Measurements from ENCODE around the gene NDUFV3. TPM values are rescaled to one million over a fixed set of nuclear protein-coding genes. Genes with fewer than 3 reads are reported as not detected.

The NDUFV3 gene
- total RNA-seq, 1 donor from 2014 or later = 56.6 TPM

DNA sequence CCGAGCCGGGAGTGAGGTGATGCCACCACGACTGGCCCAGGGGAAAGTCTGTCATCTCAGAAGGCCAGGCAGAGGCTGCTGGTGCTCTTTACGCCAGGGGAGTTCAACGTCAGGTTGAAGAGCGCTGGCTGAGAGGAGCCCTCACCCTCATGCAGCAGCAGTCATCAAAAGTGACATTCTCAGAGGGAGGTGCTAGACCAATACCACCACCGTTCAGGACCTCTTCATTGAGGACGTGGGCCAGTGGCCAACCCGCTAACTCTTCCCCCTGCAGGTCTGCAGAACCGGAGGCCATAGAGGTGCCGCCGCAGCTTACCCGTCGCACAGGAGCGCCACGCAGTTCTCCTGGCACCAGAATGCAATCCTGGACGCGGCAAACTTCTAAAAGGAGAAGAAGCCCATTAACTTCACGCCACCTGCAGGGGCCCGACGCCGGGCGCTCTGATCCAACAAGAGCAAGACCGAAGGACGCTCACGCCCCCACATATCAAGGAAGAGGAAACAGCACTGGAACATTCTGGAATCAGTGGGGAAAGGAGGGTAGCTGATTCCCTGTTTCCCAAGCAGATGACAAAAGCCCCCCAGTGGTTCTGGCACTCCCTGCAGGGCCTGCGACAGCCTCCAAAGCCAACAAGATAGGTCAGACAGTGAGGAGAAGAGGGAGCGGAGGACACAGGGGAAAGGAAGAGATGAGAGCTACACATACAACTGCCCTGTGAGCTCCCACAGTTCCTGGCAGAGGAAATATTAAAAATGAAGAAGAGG, 38.7 kb upstream of the NDUFV3 start:
- no peak for DNase-seq
- intact Hi-C loops (cut with DNase I) = no loop called here
- ATAC-seq (ENCODE audit: poor library complexity) = no peak

DNA sequence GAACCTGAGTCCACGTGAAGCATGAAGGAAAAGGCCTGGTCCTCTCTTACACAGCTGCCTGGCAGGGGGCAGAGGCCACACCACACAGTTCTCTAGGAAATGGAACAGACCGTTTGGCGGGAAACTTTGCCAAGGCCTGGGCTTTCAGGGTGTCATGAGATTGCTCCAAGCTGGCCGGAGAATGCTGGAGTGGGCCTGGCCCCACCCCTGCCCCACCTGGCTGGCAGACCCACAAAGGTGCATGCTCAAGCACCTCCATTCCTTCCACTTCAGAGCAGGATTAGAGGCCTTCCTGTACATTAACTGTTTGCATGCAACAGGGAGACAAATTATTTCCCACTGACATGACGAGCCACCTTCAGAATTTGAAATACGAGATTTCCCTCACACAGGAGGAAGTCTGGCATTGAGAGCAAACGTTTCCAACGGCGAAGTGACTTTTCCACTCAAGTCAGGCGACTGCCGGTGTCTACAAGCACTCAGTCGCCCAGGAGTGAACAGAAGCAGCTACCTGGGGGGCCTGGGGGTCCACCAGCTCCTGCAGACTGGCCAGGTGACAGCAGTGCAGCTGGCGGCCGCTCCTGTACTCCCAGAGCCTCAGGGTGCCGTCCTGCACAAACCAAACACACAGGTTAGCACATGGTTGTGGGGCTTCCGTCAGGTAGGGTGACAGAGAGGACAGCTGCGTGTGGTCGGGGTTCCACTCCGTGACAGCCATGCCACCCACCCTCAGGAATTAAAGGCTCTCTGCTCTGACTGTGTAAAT, 37.8 kb upstream of the NDUFV3 start:
- intact Hi-C loops (cut with DNase I) = no loop called here
- no peak for ATAC-seq (ENCODE audit: poor library complexity)
- no peak for DNase-seq

DNA sequence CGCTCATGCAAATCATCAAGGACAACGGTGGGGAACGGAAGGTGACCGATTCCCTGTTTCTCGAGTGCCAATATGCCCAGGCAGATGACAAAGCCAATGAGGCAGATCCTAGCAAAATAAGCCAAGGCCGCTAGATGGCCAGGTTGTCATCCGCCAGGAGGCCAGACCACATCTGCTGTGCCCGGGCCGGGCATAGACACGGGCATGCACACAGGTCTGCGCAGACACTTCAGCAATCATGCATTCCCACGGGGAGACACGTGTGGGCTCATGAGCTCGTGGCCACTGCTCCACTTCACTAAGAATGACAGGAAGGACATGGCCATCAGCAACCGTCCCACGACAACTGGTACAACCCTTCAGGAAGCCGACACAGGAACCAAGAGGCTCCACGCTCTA, 37.2 kb upstream of the NDUFV3 start:
- ATAC-seq (ENCODE audit: poor library complexity) = no peak
- DNase-seq = no peak

DNA sequence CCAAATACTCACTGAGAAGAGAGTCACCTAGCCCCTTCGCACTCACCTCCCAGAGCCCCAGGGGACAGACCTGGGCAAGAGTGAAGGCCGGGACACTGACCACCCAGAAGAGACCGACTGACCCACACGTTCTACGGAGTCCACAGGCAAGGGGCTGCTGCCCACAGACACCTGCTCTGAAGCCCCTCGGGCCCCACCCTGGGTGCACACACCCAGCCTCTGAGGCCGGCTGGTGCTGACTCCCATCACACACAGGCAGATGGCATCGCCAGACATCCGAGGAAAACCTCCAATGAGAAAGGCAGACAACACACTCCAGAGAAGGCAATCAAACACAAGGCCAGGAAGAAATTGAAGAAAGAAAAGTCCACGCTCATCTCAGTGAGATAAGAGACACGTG, 35.9 kb upstream of the NDUFV3 start:
- ATAC-seq (ENCODE audit: poor library complexity) = no peak

More for the DNA sequence above, 37.2 kb upstream of the NDUFV3 start:
- intact Hi-C loops (cut with DNase I) = no loop called here

DNA sequence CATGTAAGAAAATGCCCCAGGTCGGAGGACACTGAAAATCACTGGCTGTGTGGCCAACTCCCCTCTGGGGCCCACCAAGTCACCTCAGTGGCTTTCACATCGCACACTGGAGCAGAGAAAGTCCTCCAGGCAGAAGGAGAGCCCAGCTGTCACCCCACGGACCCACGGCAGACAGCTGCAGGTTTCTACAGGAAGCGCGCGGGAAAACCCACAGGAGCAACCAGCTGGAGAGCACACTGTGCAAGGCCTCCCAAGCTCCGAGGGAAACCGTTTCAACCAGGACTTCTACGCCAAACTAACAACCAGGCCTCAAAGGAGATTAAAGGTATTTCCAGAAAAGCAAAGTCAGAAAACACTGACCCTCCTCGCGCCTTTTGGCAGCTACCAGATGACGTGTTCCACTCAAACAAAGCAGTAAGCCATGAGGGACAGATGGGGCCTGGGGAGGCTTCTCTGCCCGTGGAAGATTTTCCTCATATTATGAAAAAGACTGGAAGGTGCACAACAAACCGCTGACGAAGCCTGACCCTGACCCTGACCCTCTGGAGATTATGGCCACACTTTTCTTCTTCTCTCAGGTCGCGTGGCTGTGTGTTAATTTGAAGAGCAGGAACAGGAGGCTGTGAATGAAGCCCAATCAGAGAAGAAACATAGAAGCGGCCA, 34.8 kb upstream of the NDUFV3 start:
- intact Hi-C loops (cut with DNase I) = no loop called here
- ATAC-seq (ENCODE audit: poor library complexity) = no peak
- no peak for DNase-seq

More for the DNA sequence above, 35.9 kb upstream of the NDUFV3 start:
- intact Hi-C loops (cut with DNase I) = no loop called here
- DNase-seq = no peak

DNA sequence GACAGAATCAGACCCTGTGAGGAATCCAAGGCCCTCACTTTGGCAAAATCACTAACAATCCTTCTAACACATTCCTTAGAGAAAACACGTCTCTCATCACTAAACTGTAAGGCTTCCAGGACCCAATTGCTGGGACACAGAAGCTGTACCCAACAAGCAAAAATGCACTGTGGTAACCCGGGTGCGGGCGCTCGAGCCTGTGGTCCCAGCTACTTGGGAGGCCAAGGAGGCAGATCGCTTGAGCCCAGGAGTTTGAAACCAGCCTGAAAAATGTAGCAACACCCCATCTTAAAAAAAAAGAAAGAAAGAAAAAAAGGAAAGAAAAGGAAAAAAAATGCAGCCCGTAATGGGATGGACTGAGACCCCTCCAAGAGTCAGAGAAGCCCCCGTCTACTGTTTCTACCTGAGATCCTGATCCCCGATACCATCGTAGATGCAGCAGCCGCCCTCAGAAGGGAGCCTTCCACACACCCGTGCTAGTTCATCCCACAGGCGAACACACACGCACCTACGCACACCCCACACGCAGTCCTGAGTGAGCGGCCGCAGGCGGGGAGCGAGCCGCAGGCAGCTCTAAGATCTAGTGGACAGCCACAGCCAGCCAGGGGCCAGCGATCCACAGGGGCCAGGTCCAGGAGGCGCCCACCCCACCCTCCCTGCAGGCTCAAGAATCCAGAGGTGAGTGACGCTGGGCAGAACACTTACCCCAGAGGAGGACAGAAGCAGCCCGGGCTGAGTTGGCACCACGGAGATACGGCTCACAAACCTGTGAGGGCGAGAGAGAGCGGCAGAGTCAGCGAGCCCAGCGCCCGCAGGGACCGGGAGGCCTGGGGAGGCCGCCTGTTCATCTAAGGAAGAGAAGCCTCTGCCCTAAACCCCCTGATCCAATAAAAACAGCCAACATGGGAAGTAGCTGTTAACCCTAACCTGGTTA, 33.9 kb upstream of the NDUFV3 start:
- ATAC-seq (ENCODE audit: poor library complexity) (no peak), DNase-seq (no peak)
- intact Hi-C loops (cut with DNase I) = no loop called here

DNA sequence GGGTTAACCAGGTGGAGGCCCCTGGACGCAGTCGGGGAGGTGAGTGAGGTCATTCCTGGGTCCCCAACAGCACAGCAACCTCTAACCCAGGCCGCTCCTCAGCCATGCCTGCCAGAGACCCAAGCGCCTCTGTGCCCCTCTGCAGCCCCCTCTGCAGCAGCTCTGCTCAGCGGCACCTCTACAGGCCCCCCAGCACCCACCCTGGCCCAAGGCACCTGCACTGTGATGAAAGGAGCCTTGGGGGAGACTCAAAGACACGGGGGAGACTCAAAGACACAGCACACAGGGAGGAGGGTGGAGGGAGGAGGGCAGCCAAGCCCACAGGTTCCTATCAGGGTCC, 33.2 kb upstream of the NDUFV3 start:
- ATAC-seq (ENCODE audit: poor library complexity) (no peak), DNase-seq (no peak)
- intact Hi-C loops (cut with DNase I) = no loop called here

DNA sequence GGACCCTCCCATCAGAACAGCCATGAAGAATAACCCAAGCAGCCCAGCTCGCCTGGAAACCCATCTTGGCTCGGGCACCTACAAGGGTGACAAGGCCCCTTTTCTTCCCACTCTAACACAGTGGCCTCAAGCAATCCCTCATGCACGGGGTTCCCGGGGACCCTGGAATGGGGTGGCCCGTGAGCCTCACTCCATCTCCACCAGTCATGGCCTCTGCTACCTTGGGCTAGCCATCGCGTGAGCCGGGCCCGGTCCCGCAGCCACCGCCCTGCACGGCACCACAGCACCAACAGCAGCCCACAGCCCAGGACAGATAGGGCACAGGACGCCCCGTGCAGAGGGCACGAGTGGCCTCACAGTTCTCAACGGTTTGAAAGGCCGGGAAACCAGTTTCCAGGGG, 32.8 kb upstream of the NDUFV3 start:
- no peak for ATAC-seq (ENCODE audit: poor library complexity)
- intact Hi-C loops (cut with DNase I) = no loop called here
- DNase-seq = no peak

DNA sequence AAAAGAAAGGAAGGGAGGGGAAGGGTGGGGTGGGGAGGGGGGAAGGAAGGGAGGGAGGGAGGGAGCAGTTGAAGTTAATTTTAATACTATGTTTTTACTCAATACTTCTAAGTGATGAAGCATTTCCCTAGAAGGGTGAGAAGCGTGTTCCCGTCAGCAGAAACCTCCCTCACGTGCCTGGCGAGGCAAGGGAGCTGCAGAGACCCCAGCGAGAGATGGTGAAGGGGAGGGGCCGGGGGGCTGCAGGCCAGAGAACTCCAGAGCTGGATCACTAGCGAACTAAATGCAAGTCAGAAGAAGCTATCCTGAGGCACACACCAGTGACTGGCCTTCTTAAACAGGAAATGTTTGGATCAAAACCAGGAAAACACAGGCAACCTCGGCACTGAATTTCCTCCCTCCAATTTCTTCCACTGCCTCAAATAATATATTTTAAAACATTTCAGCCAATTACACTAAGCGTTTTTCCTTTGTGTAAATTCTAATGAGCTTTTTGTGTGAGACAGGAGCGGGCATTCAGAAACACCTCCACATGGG, 31.7 kb upstream of the NDUFV3 start:
- no peak for DNase-seq
- no peak for ATAC-seq (ENCODE audit: poor library complexity)
- intact Hi-C loops (cut with DNase I) = no loop called here

DNA sequence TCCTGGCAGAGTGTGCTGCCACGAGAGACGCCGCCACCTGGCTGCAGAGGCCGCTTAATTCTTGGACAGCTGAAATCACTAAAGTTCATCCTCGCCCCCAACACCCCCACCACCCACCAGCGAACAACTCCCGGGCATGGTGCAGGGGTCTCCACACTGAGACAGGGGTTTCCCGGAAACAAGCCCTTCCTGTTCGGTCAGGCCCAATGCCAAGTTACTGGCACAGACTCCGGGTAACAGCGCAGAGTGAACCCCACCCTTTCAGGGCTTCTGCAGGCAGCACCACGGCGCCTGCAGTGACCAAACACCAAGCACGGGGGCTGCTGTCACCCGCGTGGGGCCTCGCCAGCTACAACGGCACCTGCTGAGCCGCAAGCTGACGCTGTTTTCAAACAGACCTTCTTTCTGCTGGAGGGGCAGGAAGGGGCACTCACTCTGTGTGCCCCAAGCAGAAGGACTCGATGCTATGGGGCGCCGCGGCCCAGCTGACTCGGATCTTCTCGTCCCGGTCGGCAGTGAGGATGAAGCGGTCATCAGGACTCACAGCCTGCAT, 31.2 kb upstream of the NDUFV3 start:
- no peak for DNase-seq
- intact Hi-C loops (cut with DNase I) = no loop called here
- ATAC-seq (ENCODE audit: poor library complexity) = no peak

DNA sequence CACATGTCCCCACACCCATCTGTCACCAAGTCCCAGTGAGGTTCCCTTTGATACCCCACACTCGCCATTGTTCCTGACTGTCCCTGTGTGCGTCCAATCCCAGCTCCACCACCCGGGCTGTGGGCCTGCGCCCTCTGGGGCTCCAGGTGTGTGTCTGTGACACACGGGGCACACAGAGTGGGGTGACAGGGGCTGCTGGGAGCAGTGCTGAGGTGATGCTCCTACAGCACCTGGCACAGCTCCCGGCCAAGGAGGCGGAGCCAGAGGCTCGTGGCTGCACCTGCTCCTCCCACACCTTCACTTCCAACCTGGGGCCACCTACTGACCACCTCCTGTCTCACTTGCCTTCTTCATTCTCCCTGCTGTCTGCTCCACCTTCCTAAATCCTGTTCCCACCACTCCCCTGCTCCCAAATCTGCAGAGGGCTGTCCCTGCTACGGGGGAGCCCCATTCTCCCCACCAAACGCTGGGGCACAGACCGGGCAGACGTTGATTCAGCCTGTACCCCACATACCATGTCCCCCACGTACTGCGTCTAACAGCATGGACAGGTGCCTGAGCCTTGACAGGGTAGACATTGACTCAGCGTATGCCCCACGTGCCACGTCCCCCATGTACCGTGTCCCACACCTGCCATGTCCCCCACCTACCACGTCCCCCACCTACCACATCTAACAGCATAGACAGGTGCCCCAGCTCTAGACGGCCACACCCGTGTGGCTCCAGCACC, 30.2 kb upstream of the NDUFV3 start:
- intact Hi-C loops (cut with DNase I) = no loop called here
- no peak for ATAC-seq (ENCODE audit: poor library complexity)
- DNase-seq = no peak

DNA sequence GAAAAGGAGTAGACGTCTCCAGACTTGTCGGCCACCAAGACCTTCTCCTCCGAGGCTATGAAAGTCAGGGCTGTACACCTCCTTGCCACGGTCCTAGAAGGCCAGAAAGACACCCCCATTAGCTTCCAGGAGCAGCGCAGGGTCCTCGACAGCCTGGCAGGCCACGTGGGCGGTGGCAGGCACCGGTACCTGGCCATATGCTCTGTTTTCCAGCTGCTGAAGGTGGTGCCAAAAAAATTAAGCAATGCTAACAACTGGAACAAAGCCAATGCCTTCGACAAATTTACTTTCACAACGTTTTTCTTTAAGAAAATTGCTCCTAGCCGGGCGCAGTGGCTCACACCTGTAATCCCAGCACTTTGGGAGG, 29.6 kb upstream of the NDUFV3 start:
- no peak for ATAC-seq (ENCODE audit: poor library complexity)
- no peak for DNase-seq
- intact Hi-C loops (cut with DNase I) = no loop called here

DNA sequence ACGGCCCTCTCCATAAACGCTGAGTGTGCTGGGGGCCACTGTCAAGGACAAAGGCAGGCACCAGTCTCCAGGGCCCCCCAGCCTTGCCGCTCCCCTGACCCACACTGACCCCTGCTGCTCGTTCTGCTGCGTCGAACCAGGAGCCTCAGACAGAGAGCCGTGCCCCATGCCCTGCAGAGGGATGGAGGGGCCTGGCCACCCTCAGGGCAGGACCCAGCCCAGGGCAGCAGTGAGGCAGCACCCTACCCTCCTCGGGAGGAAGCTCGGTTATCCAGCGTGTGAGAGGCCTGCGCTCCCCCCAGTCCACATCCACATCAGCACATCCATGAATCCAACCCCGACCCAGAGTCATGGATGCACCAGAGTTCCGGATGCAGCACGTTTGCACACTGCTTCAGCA, 28.8 kb upstream of the NDUFV3 start:
- intact Hi-C loops (cut with DNase I) = no loop called here
- no peak for ATAC-seq (ENCODE audit: poor library complexity)
- no peak for DNase-seq

DNA sequence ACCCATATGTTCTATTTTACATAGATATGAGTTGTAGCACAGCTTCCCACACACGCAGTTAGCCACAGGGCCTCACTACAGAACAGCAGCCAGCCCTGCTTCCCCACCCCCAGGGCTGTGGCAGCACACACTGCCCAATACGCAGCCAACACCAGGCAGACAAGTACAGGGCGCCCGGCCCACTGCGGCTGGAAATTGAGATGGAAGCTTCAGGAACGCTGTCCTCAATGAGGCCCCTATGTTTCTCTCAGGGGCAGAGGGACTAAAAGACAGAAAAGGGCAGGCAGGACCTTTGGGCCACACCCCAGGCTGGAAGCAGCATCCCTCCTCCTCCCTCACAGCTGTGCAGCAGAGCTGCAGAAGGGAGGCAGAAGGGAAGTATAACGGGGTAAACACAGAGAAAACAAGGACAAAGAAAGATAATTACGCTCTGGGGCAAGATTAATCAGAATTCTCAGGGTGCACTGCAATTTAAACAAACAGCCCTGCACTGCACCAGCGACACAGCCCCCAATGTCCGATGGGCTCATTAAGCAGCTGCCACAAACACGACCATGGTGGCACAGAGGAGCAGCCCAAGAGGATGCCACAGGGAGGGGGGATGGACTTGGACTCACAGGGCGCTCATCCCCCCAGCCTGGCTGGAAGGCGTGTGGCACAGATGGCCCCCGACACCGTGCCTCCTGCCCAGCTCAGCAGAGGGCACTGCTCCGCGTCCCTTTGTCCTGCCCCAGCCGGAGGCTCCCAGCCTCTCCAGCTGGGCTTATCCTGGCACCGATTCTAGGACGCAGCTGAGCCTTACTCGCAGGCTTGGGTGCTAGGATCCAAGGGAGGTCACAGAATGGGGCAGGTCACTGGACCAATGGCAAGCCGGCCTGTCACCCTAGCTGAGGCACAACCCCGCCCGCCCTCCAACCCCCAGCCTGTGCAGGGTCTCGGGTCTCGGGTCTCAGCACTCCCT, 28.0 kb upstream of the NDUFV3 start:
- peak; percentile 51 for ATAC-seq (ENCODE audit: poor library complexity)
- DNase-seq = no peak
- intact Hi-C loops (cut with DNase I) = no loop called here

DNA sequence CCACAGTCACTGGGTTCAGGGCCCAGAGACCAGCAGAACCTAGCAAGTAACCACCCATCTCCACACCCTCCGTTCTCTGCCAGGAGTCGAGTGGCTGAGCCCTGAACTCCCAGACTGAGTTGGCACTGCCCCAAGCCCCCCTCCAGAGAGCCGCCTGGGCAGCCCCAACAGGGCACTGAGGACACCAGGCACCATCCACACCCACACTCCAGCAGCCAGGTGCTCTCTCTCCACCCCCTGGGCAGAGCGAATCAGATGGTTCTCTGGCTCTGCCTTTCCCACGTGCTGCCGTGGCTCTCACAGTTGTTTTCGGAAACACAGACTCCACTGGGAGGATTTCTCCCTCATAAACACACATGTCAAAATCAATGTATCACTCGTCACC, 27.3 kb upstream of the NDUFV3 start:
- DNase-seq (peak; percentile 71), ATAC-seq (ENCODE audit: poor library complexity) (peak; percentile 76)
- intact Hi-C loops (cut with DNase I) = no loop called here

DNA sequence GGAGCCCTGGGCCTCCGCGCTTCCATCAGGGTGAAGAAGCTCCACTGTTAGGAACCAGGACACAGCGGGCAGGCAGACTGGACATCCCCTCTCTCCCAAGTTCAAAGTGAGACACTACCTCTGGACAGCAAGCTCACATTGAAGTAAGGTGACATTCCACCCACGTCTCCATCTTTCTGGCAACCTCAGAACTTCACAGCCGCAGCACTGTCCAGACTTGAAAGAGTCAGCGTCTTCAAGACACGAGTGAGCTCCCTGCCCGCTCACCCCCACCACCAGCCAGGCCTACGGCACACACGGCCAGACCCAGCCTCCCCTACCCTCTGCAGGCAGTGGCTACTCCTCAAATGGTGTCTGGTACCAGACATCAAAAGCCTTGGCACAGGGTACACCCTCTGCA, 24.9 kb upstream of the NDUFV3 start:
- DNase-seq = no peak

DNA sequence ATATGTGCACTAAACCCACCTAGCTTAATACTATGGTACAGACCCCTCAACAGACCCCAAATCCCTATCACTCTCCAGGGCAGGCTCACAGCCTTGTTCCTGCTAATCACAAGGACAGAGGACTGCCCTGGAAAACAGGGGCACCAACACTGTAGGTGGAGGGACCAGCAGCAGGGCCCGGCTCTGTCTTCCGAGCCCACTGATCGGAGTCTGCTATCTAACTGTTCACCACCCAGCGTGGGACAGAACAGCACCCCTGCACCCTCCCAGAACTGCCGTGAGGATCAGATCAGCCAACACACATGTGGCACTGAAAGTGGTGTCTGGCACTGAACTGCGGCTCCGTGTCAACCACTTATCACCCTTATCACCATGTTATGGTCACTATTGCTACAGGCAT, 20.0 kb upstream of the NDUFV3 start:
- DNase-seq (no peak), ATAC-seq (ENCODE audit: poor library complexity) (no peak)
- intact Hi-C loops (cut with DNase I) = no loop called here

More for the DNA sequence above, 24.9 kb upstream of the NDUFV3 start:
- intact Hi-C loops (cut with DNase I) = no loop called here
- no peak for ATAC-seq (ENCODE audit: poor library complexity)
